ENCODE data around the gene PAK5.

PAK5 gene

GRCh38 chr20:9632991-9633390 is 205.9 kb downstream of the PAK5 start:
- H3K27me3 ChIP-seq: no peaks in the 10 kb centered on the region
- no peak overlapping the region for H3K27ac ChIP-seq
- H3K4me3 ChIP-seq (ENCODE audit: low read depth in 1 of 2, low read length in 1 of 2): no peak overlapping the region
- H3K9me3 ChIP-seq: no peaks in the 10 kb centered on the region
- no peaks in the 10 kb centered on the region for H3K36me3 ChIP-seq
- no peak for TF ChIP-seq CTCF (IDR thresholded peaks at IDR 0.05)
- H3K4me1 ChIP-seq (ENCODE audit: control insufficient read depth in 1 of 2, insufficient read depth in 1 of 2, low read depth in 1 of 2, low read length in 1 of 2): no peaks in the 10 kb centered on the region

GRCh38 chr20:9632265-9632664 is 206.6 kb downstream of the PAK5 start:
- no peak overlapping the region for H3K27ac ChIP-seq
- no peaks in the 10 kb centered on the region for H3K36me3 ChIP-seq

GRCh38 chr20:9630554-9630953 is 208.3 kb downstream of the PAK5 start:
- no peak for TF ChIP-seq CTCF (IDR thresholded peaks at IDR 0.05)
- no peaks in the 10 kb centered on the region for H3K9me3 ChIP-seq

More at GRCh38 chr20:9632265-9632664, 206.6 kb downstream of the PAK5 start:
- Histone ChIP-seq H3K27me3 (no peaks in the 10 kb centered on the region), H3K4me1 (ENCODE audit: control insufficient read depth in 1 of 2, insufficient read depth in 1 of 2, low read depth in 1 of 2, low read length in 1 of 2) (no peaks in the 10 kb centered on the region), H3K9me3 (no peaks in the 10 kb centered on the region), H3K4me3 (ENCODE audit: low read depth in 1 of 2, low read length in 1 of 2) (no peak overlapping the region)
- no peak for TF ChIP-seq CTCF (IDR thresholded peaks at IDR 0.05)

GRCh38 chr20:9629831-9630230 is 209.0 kb downstream of the PAK5 start:
- no peak for TF ChIP-seq CTCF (IDR thresholded peaks at IDR 0.05)
- no peaks in the 10 kb centered on the region for H3K4me1 ChIP-seq (ENCODE audit: control insufficient read depth in 1 of 2, insufficient read depth in 1 of 2, low read depth in 1 of 2, low read length in 1 of 2)
- no peak overlapping the region for H3K4me3 ChIP-seq (ENCODE audit: low read depth in 1 of 2, low read length in 1 of 2)
- H3K36me3 ChIP-seq: no peaks in the 10 kb centered on the region
- H3K27me3 ChIP-seq: no peaks in the 10 kb centered on the region
- H3K9me3 ChIP-seq: no peaks in the 10 kb centered on the region
- H3K27ac ChIP-seq: no peak overlapping the region

More at GRCh38 chr20:9630554-9630953, 208.3 kb downstream of the PAK5 start:
- Histone ChIP-seq H3K27me3 (no peaks in the 10 kb centered on the region), H3K4me3 (ENCODE audit: low read depth in 1 of 2, low read length in 1 of 2) (no peak overlapping the region), H3K36me3 (no peaks in the 10 kb centered on the region), H3K27ac (no peak overlapping the region), H3K4me1 (ENCODE audit: control insufficient read depth in 1 of 2, insufficient read depth in 1 of 2, low read depth in 1 of 2, low read length in 1 of 2) (no peaks in the 10 kb centered on the region)

GRCh38 chr20:9628589-9628988 is 210.3 kb downstream of the PAK5 start:
- H3K4me3 ChIP-seq (ENCODE audit: low read depth in 1 of 2, low read length in 1 of 2): no peak overlapping the region
- no peaks in the 10 kb centered on the region for H3K9me3 ChIP-seq
- no peak for TF ChIP-seq CTCF (IDR thresholded peaks at IDR 0.05)

GRCh38 chr20:9628141-9628540 is 210.7 kb downstream of the PAK5 start:
- Histone ChIP-seq H3K27me3 (no peaks in the 10 kb centered on the region), H3K9me3 (no peaks in the 10 kb centered on the region), H3K4me3 (ENCODE audit: low read depth in 1 of 2, low read length in 1 of 2) (no peak overlapping the region), H3K27ac (no peak overlapping the region), H3K36me3 (no peaks in the 10 kb centered on the region), H3K4me1 (ENCODE audit: control insufficient read depth in 1 of 2, insufficient read depth in 1 of 2, low read depth in 1 of 2, low read length in 1 of 2) (no peaks in the 10 kb centered on the region)
- TF ChIP-seq CTCF (IDR thresholded peaks at IDR 0.05): no peak

More at GRCh38 chr20:9628589-9628988, 210.3 kb downstream of the PAK5 start:
- Histone ChIP-seq H3K27me3 (no peaks in the 10 kb centered on the region), H3K36me3 (no peaks in the 10 kb centered on the region), H3K27ac (no peak overlapping the region), H3K4me1 (ENCODE audit: control insufficient read depth in 1 of 2, insufficient read depth in 1 of 2, low read depth in 1 of 2, low read length in 1 of 2) (no peaks in the 10 kb centered on the region)
